Nephron (organoid): ENCODE results near the gene TTC39C.
A peak's percentile ranks its signal among the peaks of the same experiment; 100 is the strongest.

Experiments used
- H3K27ac Mint-ChIP-seq, 3 experiments: 2 replicates each; pipeline ENCODE4 v1.8.0; 2020; ENCODE audit warnings: mixed read lengths in 3 of 3, mild to moderate bottlenecking in 2 of 3, moderate library complexity in 1 of 3
- H3K27me3 Mint-ChIP-seq: 2 replicates; pipeline ENCODE4 v1.8.0; 2021; ENCODE audit warnings: low read depth, mild to moderate bottlenecking, moderate library complexity, mixed read lengths
- H3K36me3 Mint-ChIP-seq: 2 replicates; pipeline ENCODE4 v1.8.0; 2020; ENCODE audit warnings: low read depth, mixed read lengths
- H3K4me1 Mint-ChIP-seq: 2 replicates; pipeline ENCODE4 v1.8.0; 2020; ENCODE audit warnings: mixed read lengths
- H3K4me3 Mint-ChIP-seq, 3 experiments: 2 replicates each; pipeline ENCODE4 v1.8.0; 2020; ENCODE audit warnings: mild to moderate bottlenecking in 3 of 3, mixed read lengths in 3 of 3, moderate library complexity in 2 of 3
- H3K9me3 Mint-ChIP-seq: 2 replicates; pipeline ENCODE4 v1.8.0; 2020; ENCODE audit warnings: mixed read lengths
- CTCF ChIP-seq, 3 experiments: fragments of 200-600 bp; sonication (generic); IDR thresholded peaks; one replicate each; pipeline ENCODE4 v1.5.0; 2021; ENCODE audit warnings: antibody characterized with exemption in 3 of 3; ENCODE audit not compliant: unreplicated experiment in 3 of 3

Gene TTC39C

GRCh38 chr18:24128700-24129099 lies 114.1 kb downstream of the TTC39C start:
- no peaks in the 10 kb centered on the region for H3K9me3 Mint-ChIP-seq
- no peaks in the 10 kb centered on the region for H3K27me3 Mint-ChIP-seq
- H3K4me1 Mint-ChIP-seq: no peaks in the 10 kb centered on the region
- peaks cover 9% of the 10 kb centered on the region for H3K36me3 Mint-ChIP-seq
- no peak for TF ChIP-seq CTCF (IDR thresholded peaks at IDR 0.05; ENCODE audit: unreplicated experiment in 3 of 3)
- H3K4me3 Mint-ChIP-seq: no peak overlapping the region
- H3K27ac Mint-ChIP-seq: no peak overlapping the region

- Mint-ChIP-seq H3K4me1 (no peaks in the 10 kb centered on the region), H3K4me3 (no peak overlapping the region), H3K27ac (no peak overlapping the region), H3K36me3 (peaks cover 6% of the 10 kb centered on the region), H3K9me3 (no peaks in the 10 kb centered on the region), H3K27me3 (no peaks in the 10 kb centered on the region)
- no peak for TF ChIP-seq CTCF (IDR thresholded peaks at IDR 0.05; ENCODE audit: unreplicated experiment in 3 of 3)
These were observed 115.9 kb downstream of the TTC39C start for GRCh38 chr18:24130494-24130893.

GRCh38 chr18:24136967-24137373 lies 122.4 kb downstream of the TTC39C start:
- H3K27ac Mint-ChIP-seq: peak overlapping the region in 1 of 3 experiments; percentile 11
- peaks cover 4% of the 10 kb centered on the region for H3K36me3 Mint-ChIP-seq
- peak overlapping the region; percentile 47 to 89 (median 83) for H3K4me3 Mint-ChIP-seq
- no peaks in the 10 kb centered on the region for H3K4me1 Mint-ChIP-seq
- no peak for TF ChIP-seq CTCF (IDR thresholded peaks at IDR 0.05; ENCODE audit: unreplicated experiment in 3 of 3)
- H3K27me3 Mint-ChIP-seq: no peaks in the 10 kb centered on the region
- peaks cover 3% of the 10 kb centered on the region for H3K9me3 Mint-ChIP-seq

DNA sequence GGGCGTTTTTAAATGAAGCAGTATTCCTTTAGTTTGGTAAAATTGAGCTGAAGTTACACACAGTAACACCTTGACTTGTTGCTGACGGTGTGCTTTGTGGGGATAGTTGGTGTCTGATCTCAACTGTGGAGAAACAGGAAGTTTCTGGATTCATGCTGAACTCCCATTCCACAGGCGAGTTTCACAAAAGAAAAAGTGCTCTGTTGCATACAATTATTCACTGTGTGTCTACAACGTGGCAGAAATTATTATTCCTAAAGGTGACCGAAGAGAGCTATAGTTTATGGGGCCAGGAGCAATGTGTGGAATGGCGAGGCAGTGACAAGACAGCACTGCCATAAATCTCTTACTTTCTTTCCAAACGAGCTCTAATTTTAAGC lies 123.8 kb downstream of the TTC39C start:
- Mint-ChIP-seq H3K36me3 (peaks cover 4% of the 10 kb centered on the region), H3K4me3 (peak overlapping the region; percentile 89 to 95 (median 90)), H3K27me3 (no peaks in the 10 kb centered on the region), H3K9me3 (peaks cover 3% of the 10 kb centered on the region), H3K4me1 (no peaks in the 10 kb centered on the region), H3K27ac (peak overlapping the region; percentile 54 to 76 (median 70))
- no peak for TF ChIP-seq CTCF (IDR thresholded peaks at IDR 0.05; ENCODE audit: unreplicated experiment in 3 of 3)

DNA sequence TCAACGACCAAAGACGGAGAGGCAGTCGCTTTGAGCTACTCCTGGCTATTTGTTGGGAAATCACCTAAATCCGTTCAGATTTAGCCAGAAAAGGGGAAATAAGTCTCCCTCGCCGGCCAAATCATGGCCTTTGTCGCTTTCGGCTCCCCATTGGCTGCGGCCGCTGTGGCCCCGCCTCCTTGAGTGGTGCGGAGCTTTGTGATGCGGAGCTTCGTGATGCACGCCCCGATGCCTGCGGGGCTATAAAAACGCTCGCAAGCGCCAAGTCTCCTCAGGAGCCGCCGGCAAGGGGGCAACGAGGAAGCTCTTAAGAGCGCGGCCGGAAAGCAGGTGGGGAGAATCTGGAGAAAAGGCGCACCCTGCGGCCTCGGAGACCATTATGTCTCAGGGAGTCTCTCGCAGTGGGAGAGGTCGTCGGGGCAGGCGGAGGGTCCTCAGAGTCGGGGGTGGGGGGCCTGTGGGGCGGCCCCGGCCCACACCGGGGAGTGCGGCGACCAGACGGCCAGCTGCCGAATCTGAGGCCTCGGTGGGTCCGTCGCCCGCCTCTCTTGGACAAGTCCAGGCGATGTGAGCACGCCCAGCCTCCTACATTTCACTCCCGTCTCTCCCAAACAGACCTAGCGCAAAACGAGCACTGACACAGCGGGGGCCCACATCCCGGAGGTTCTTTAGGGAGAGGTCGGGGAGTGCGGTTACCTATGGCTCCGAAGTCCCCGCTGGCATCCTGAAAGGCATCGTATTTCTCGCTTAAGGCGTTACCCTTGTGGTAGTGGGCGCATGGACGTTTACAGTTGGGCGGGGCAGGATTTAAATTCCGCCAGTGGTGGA lies 124.4 kb downstream of the TTC39C start, which contains the start of gene CABYR:
TSS of gene CABYR (plus strand) at position 274 of the 828 bp plus-strand sequence. CDS start 4,053 bp downstream, outside the sequence.
- TF ChIP-seq CTCF (IDR thresholded peaks at IDR 0.05; ENCODE audit: unreplicated experiment in 3 of 3): no peak
- H3K27me3 Mint-ChIP-seq: no peaks in the 10 kb centered on the region
- H3K9me3 Mint-ChIP-seq: peaks cover 3% of the 10 kb centered on the region
- H3K4me3 Mint-ChIP-seq: peak within 1 kb of the TSS; percentile 89 to 95 (median 90)
- no peaks in the 10 kb centered on the region for H3K4me1 Mint-ChIP-seq
- H3K27ac Mint-ChIP-seq: peak within 1 kb of the TSS; percentile 54 to 76 (median 70)
- peaks cover 6% of the 10 kb centered on the region for H3K36me3 Mint-ChIP-seq

DNA sequence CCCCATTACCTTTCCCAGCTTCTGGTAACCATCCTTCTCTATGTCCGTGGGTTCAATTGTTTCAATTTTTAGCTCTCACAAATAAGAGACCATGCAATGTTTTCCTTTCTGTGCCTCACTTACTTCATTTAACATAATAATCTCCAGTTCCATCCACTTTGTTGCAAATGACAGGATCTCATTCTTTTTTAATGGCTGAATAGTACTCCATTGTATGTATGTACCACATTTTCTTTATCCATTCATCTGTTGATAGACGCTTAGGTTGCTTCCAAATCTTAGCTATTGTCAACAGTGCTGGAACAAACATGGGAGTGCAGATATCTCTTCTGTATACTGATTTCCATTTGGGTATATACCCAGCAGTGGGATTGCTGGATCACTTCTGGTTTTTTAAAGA lies 126.1 kb downstream of the TTC39C start:
- Mint-ChIP-seq H3K4me3 (peak overlapping the region; percentile 61 to 83 (median 70)), H3K27me3 (no peaks in the 10 kb centered on the region), H3K36me3 (peaks cover 19% of the 10 kb centered on the region), H3K4me1 (no peaks in the 10 kb centered on the region), H3K9me3 (peaks cover 3% of the 10 kb centered on the region), H3K27ac (no peak overlapping the region)
- no peak for TF ChIP-seq CTCF (IDR thresholded peaks at IDR 0.05; ENCODE audit: unreplicated experiment in 3 of 3)
